ENCODE data around the gene IFT172.

Gene IFT172

GRCh38 chr2:27494284-27494943 lies 4.9 kb upstream of the IFT172 start:
- DNase-seq (ENCODE audit: extremely low spot score) = no peak
- CTCF ChIA-PET = interaction anchor here (2.0 kb wide), 1 partner anchor 14 kb away, joined by 4 read pairs; no protein-coding TSS in a partner anchor
- POLR2A ChIA-PET = interaction anchor here (0.6 kb wide), 1 partner anchor 1788 kb away, joined by 3 read pairs; no protein-coding TSS in a partner anchor
- no peak for TF ChIP-seq CTCF (IDR thresholded peaks at IDR 0.05; ENCODE audit: control extremely low read depth, extremely low read depth, low read depth, missing control alignments)

GRCh38 chr2:27493948-27494283 lies 4.4 kb upstream of the IFT172 start:
- CTCF ChIA-PET = interaction anchor here (2.0 kb wide), 1 partner anchor 14 kb away, joined by 4 read pairs; no protein-coding TSS in a partner anchor
- no peak for TF ChIP-seq CTCF (IDR thresholded peaks at IDR 0.05; ENCODE audit: control extremely low read depth, extremely low read depth, low read depth, missing control alignments)
- no peak for DNase-seq (ENCODE audit: extremely low spot score)
- POLR2A ChIA-PET = no interaction called here

- DNase-seq (ENCODE audit: extremely low spot score) = no peak
- POLR2A ChIA-PET = no interaction called here
- no peak for TF ChIP-seq CTCF (IDR thresholded peaks at IDR 0.05; ENCODE audit: control extremely low read depth, extremely low read depth, low read depth, missing control alignments)
- CTCF ChIA-PET = interaction anchor here (1.1 kb wide), 1 partner anchor 244 kb away, joined by 3 read pairs; no protein-coding TSS in a partner anchor
Measured at GRCh38 chr2:27492557-27492956, 3.0 kb upstream of the IFT172 start.

GRCh38 chr2:27489118-27489497 lies 435 bp downstream of the IFT172 start:
- POLR2A ChIA-PET = no interaction called here
- no peak for TF ChIP-seq CTCF (IDR thresholded peaks at IDR 0.05; ENCODE audit: control extremely low read depth, extremely low read depth, low read depth, missing control alignments)
- CTCF ChIA-PET = no interaction called here
- no peak for DNase-seq (ENCODE audit: extremely low spot score)

- TF ChIP-seq CTCF (IDR thresholded peaks at IDR 0.05; ENCODE audit: control extremely low read depth, extremely low read depth, low read depth, missing control alignments) = no peak
- ChIA-PET CTCF (no interaction called here), POLR2A (no interaction called here)
- DNase-seq (ENCODE audit: extremely low spot score) = no peak
Measured at GRCh38 chr2:27485496-27485895, 4.0 kb downstream of the IFT172 start.

GRCh38 chr2:27471961-27472360 lies 17.6 kb downstream of the IFT172 start:
- ChIA-PET POLR2A (no interaction called here), CTCF (interaction anchor here (1.5 kb wide), 1 partner anchor 23 kb away, joined by 4 read pairs; no protein-coding TSS in a partner anchor)
- DNase-seq (ENCODE audit: extremely low spot score) = no peak
- no peak for TF ChIP-seq CTCF (IDR thresholded peaks at IDR 0.05; ENCODE audit: control extremely low read depth, extremely low read depth, low read depth, missing control alignments)
